ENCODE results near the gene RPL15.

Gene RPL15

GRCh38 chr3:23956701-23957100 lies 39.8 kb downstream of the RPL15 start:
- DNase-seq (ENCODE audit: insufficient read length, low spot score) = no peak
- no peak for FAIRE-seq

GRCh38 chr3:23959135-23959900 lies 42.4 kb downstream of the RPL15 start:
- DNase-seq (ENCODE audit: insufficient read length, low spot score) = peak; percentile 65

GRCh38 chr3:23960649-23961048 lies 43.7 kb downstream of the RPL15 start:
- no peak for FAIRE-seq
- DNase-seq (ENCODE audit: insufficient read length, low spot score) = no peak

More at GRCh38 chr3:23959135-23959900, 42.4 kb downstream of the RPL15 start:
- peak; percentile 54 for FAIRE-seq

GRCh38 chr3:23961066-23961465 lies 44.1 kb downstream of the RPL15 start:
- no peak for FAIRE-seq
- no peak for DNase-seq (ENCODE audit: insufficient read length, low spot score)

- FAIRE-seq (no peak), DNase-seq (ENCODE audit: insufficient read length, low spot score) (no peak)
Observed at GRCh38 chr3:23961913-23962312, 45.0 kb downstream of the RPL15 start.

- FAIRE-seq = no peak
Observed at GRCh38 chr3:23964537-23965235, 47.8 kb downstream of the RPL15 start.

GRCh38 chr3:23966328-23966727 lies 49.4 kb downstream of the RPL15 start:
- DNase-seq (ENCODE audit: insufficient read length, low spot score) = no peak
- FAIRE-seq = no peak

More at GRCh38 chr3:23964537-23965235, 47.8 kb downstream of the RPL15 start:
- DNase-seq (ENCODE audit: insufficient read length, low spot score) = no peak

- FAIRE-seq (no peak), DNase-seq (ENCODE audit: insufficient read length, low spot score) (no peak)
Observed at GRCh38 chr3:23968463-23969184, 51.7 kb downstream of the RPL15 start.

- FAIRE-seq (no peak), DNase-seq (ENCODE audit: insufficient read length, low spot score) (no peak)
Observed at GRCh38 chr3:23969393-23969792, 52.5 kb downstream of the RPL15 start.
